ENCODE measurements around the gene CAMKMT.

- TF ChIP-seq, protein P1, sequence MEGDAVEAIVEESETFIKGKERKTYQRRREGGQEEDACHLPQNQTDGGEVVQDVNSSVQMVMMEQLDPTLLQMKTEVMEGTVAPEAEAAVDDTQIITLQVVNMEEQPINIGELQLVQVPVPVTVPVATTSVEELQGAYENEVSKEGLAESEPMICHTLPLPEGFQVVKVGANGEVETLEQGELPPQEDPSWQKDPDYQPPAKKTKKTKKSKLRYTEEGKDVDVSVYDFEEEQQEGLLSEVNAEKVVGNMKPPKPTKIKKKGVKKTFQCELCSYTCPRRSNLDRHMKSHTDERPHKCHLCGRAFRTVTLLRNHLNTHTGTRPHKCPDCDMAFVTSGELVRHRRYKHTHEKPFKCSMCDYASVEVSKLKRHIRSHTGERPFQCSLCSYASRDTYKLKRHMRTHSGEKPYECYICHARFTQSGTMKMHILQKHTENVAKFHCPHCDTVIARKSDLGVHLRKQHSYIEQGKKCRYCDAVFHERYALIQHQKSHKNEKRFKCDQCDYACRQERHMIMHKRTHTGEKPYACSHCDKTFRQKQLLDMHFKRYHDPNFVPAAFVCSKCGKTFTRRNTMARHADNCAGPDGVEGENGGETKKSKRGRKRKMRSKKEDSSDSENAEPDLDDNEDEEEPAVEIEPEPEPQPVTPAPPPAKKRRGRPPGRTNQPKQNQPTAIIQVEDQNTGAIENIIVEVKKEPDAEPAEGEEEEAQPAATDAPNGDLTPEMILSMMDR (IDR thresholded peaks at IDR 0.05) = no peak
- no peak for TF ChIP-seq POLR2A (IDR thresholded peaks at IDR 0.05)
Measured at GRCh38 chr2:44716131-44716530, 354.4 kb downstream of the CAMKMT start.
